Measurements from ENCODE around the gene ELK3. TPM values are rescaled to one million over a fixed set of nuclear protein-coding genes. Genes with fewer than 3 reads are reported as not detected.

Gene ELK3
- total RNA-seq, 3 donors from 2014 or later (not counting 1 experiment from before 2014, with no cell fraction given): 17.8 to 28.8 (median 20.9) TPM

GRCh38 chr12:96246926-96247505 lies 52.8 kb downstream of the ELK3 start:
- no peaks in the 10 kb centered on the region for H3K36me3 Mint-ChIP-seq
- H3K9me3 Mint-ChIP-seq: no peaks in the 10 kb centered on the region
- intact Hi-C loops (cut with micrococcal nuclease): no loop called here
- H3K27me3 Mint-ChIP-seq (ENCODE audit: low read depth in 2 of 2): no peaks in the 10 kb centered on the region
- H3K4me3 ChIP-seq (ENCODE audit: low read length): no peak overlapping the region
- peaks cover 25% of the 10 kb centered on the region for H3K36me3 ChIP-seq (ENCODE audit: control insufficient read depth, insufficient read depth, low read length)
- H3K27ac ChIP-seq (ENCODE audit: low read length): no peak overlapping the region
- TF ChIP-seq CTCF (IDR thresholded peaks at IDR 0.05): no peak
- DNase-seq: no peak
- no peaks in the 10 kb centered on the region for H3K9me3 ChIP-seq (ENCODE audit: control insufficient read depth, insufficient read depth, low read length)
- H3K4me1 ChIP-seq (ENCODE audit: control insufficient read depth, insufficient read depth, low read length): peaks cover 34% of the 10 kb centered on the region
- no peak for ATAC-seq
- H3K4me3 Mint-ChIP-seq: no peak overlapping the region
- 98% methylated on average over 36 of the region's 36 CpGs for WGBS (ENCODE audit: insufficient coverage)
- H3K27ac Mint-ChIP-seq: peak overlapping the region in 1 of 2 donors; percentile 53
- peaks cover 45 to 58% of the 10 kb centered on the region in 2 donors for H3K4me1 Mint-ChIP-seq
- no peaks in the 10 kb centered on the region for H3K27me3 ChIP-seq (ENCODE audit: control insufficient read depth, insufficient read depth, low read length)

- Histone ChIP-seq H3K36me3 (ENCODE audit: control insufficient read depth, insufficient read depth, low read length) (peaks cover 28% of the 10 kb centered on the region), H3K4me3 (ENCODE audit: low read length) (no peak overlapping the region), H3K4me1 (ENCODE audit: control insufficient read depth, insufficient read depth, low read length) (peaks cover 28% of the 10 kb centered on the region), H3K9me3 (ENCODE audit: control insufficient read depth, insufficient read depth, low read length) (no peaks in the 10 kb centered on the region), H3K27me3 (ENCODE audit: control insufficient read depth, insufficient read depth, low read length) (no peaks in the 10 kb centered on the region), H3K27ac (ENCODE audit: low read length) (no peak overlapping the region)
- Mint-ChIP-seq H3K9me3 (no peaks in the 10 kb centered on the region), H3K36me3 (peaks cover 5% of the 10 kb centered on the region), H3K4me3 (no peak overlapping the region), H3K27me3 (ENCODE audit: low read depth in 2 of 2) (no peaks in the 10 kb centered on the region), H3K4me1 (peaks cover 45 to 58% of the 10 kb centered on the region in 2 donors), H3K27ac (peak overlapping the region in 1 of 2 donors; percentile 44)
- no peak for TF ChIP-seq CTCF (IDR thresholded peaks at IDR 0.05)
- intact Hi-C loops (cut with micrococcal nuclease): no loop called here
- 87% methylated on average over 13 of the region's 13 CpGs for WGBS (ENCODE audit: insufficient coverage)
- no peak for ATAC-seq
- DNase-seq: no peak
These were observed 53.4 kb downstream of the ELK3 start for GRCh38 chr12:96247563-96247962.

GRCh38 chr12:96248136-96248931 lies 54.2 kb downstream of the ELK3 start:
- no peaks in the 10 kb centered on the region for H3K27me3 ChIP-seq (ENCODE audit: control insufficient read depth, insufficient read depth, low read length)
- H3K4me3 ChIP-seq (ENCODE audit: low read length): no peak overlapping the region
- Mint-ChIP-seq H3K4me3 (no peak overlapping the region), H3K27ac (peak overlapping the region in 1 of 2 donors; percentile 83), H3K9me3 (no peaks in the 10 kb centered on the region), H3K36me3 (peaks cover 6% of the 10 kb centered on the region), H3K27me3 (ENCODE audit: low read depth in 2 of 2) (no peaks in the 10 kb centered on the region), H3K4me1 (peaks cover 38 to 53% of the 10 kb centered on the region in 2 donors)
- ATAC-seq (no peak), DNase-seq (no peak)
- H3K36me3 ChIP-seq (ENCODE audit: control insufficient read depth, insufficient read depth, low read length): peaks cover 30% of the 10 kb centered on the region
- TF ChIP-seq CTCF (IDR thresholded peaks at IDR 0.05): no peak
- 95% methylated on average over 17 of the region's 17 CpGs for WGBS (ENCODE audit: insufficient coverage)
- no peak overlapping the region for H3K27ac ChIP-seq (ENCODE audit: low read length)
- intact Hi-C loops (cut with micrococcal nuclease): no loop called here
- no peaks in the 10 kb centered on the region for H3K9me3 ChIP-seq (ENCODE audit: control insufficient read depth, insufficient read depth, low read length)
- peaks cover 21% of the 10 kb centered on the region for H3K4me1 ChIP-seq (ENCODE audit: control insufficient read depth, insufficient read depth, low read length)

Data from natural killer cell (primary cell).